GM19099 (cell line): Measurements from ENCODE around the gene STX11.
A peak's percentile ranks its signal among the peaks of the same experiment; 100 is the strongest.

Experiments used
- POLR2A ChIP-seq: IDR thresholded peaks from 3 replicates; pipeline ENCODE4 v1.6.1; 2011; ENCODE audit warnings: low read depth; ENCODE audit not compliant: insufficient read length; ENCODE audit errors: extremely low read depth

The STX11 gene

DNA sequence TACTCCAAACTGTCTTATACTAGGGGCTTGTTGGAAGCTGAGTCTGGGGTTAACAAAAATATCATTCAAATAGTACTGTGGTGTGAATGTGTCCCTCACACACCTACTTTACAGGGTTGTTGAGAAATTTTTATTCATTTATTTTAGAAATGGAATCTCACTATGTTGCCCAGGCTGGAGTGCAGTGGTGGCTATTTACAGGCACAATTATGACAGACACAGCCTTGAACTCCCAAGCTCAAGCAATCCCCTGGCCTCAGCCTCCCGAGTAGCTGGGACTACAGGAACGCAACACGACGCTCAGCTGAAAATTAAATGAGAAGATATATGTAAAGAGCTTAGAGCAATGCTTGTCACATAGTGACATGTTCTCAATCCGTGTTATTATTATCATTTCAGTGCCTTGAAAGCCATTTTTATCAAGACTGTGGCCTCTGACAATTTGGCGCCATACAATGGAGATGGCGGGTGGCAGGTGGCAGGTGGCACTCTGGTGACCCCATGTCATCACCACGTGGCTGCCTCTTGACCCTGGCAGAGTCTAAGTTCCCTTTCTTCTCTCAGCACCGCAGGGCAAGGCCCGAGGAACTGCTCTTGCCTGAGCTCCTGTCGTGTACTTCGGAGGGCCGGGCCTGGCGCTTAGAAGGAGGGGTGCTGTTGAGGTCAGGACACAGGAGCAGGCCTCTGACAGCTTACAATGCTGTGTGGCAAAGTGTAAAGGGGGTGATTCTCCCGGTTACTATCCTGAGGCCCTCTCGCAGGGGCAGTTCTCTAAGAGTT is 64.5 kb downstream of the STX11 start:
- TF ChIP-seq POLR2A = no peak

DNA sequence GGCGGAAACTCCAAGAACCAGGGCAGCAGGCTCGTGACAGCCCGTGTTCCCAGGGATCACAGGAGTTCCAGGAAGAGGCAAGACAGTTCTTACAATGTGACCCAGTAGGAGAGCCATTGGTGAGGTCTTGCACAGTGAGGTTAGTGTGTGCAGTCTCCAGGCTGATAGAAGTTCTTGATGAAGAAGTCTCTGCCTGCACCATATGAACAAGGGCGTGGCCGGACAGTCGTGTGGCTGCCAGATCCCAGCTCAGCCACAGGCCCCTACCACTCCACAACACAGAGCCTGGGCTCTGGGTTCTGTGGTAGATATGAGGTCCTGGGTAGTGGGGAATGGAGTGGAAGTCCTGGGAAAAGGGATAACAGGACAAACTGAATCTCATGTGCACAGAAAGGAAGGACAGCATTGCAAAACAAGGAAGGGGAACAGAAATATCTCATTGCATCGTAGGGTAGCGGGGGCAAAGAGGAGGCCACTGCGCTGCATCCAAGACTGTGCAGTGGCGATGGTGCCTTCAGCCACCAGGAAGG is 65.2 kb downstream of the STX11 start:
- TF ChIP-seq POLR2A = no peak

DNA sequence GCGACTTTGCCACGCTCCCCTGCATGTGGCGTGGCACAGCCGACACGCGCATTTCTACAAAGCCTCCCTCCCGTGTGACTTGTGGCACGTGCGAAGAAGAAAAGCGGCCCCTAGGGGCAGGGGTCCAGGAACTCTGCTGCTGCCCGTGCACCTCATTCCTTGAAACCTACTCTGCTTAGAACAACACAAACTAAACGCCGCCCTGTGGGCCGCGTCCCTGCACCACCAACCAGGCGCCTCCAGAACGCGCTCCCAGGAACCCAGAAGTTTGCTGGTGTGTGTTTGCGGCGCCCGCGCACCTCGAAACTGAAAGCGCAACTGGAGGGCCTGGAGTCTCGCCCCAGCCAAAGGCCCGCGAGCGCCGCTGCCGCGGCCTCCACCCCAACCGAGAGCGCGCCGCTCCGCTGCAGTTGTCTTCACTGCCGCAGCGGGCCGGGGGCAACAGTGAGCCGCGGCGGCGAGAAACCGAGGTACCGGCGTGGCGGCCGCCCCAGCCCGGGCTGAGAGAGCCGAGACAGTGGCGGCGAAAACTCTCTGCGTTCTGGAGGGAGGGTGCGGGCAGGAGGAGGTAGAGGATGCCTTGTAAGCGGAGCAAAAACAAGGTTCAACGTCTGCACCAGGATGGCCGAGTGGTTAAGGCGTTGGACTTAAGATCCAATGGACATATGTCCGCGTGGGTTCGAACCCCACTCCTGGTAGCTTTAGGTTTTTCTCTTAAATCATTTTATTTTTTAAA is 65.8 kb downstream of the STX11 start:
- TF ChIP-seq POLR2A = peak; percentile 80

DNA sequence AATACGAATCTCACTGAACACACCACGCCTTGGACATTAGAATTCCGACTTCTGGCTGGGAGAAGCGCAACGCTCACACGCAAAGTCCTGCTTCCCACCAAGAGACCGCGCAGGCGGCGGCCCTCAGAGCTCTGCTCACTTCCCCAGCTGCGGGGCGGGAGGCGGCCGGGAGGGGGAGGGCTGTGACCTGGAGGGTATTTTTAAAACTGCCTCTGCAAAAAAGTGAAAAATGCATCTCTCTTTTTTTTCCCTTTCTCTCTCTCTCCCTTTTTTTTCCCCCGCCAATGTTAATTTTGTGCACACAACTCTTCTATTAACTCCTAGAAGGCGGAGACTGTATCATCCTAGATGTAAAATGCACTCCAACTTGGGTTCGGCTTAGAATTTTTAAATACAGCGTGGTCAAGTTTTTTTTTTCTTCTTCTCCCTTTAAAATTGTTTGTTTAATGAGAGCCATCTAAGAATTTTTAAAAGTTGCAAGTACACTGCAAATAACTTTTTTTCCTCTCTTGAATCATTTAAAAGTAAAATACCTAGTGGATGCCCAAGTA is 66.4 kb downstream of the STX11 start:
- TF ChIP-seq POLR2A = no peak

DNA sequence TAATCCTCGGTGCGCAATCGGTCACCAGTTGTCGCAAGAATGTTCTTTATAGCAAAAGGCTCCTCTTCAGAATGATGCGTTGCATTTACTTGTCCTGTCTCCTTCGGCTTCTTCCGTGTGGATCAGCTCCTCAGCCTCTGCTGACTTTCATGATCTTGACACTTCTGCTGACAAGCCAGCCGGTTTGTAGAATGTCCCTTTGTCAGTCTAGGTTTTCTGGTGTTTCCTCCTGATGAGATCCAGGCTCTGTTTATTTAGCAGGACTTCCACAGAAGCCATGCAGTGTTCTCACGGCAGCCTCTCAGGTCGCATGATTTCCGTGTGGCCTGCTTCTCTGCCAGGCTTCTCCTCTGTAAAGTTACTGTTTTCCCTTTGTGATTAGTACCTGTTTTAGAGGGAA is 66.9 kb downstream of the STX11 start:
- TF ChIP-seq POLR2A = no peak

DNA sequence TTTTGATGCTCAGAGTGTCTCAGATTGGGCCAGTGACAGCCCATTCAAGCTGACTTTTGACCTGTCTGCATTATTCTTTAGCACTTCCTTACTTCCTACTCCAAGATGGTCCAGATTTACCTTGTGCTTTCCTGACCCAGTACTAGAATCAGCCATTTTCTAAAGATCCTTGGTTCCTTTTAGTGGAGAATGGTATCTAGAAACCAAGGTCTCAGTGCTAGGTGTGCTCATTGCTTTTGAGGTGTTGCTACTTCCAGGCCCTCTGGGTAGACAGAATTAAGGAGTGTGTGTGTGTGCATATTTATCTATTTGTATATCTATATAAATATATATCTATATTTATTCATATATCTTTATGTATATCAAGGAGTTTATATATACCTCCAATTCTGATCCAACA is 67.5 kb downstream of the STX11 start:
- no peak for TF ChIP-seq POLR2A

DNA sequence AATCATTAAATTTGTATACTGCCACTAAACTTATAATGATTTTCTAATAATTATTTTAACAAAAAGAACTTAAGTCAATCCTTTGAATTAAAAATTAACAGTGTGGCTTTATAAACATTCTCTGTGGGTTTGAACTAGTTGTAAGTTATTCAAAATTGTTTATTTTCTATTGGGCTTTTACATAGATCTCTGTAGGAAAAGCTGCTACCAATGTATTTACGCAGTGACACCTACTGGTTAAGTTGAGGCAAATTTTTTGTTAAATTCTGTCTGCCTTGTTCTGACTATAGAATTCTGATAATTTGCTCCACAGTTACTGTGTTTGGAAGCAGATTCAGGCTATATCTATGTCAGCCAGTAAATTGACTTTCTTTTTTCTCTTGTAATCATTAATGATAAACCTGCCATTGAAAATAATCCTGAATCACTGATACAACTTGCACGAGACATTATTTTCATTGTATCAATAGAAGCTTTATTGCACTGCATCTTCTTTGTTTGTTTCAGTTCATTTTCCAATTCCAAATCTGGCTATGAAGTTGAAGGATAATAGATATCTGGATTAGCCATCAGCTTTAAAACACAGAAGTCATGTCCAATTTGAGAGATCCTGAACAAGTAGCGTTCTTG is 68.9 kb downstream of the STX11 start:
- no peak for TF ChIP-seq POLR2A

DNA sequence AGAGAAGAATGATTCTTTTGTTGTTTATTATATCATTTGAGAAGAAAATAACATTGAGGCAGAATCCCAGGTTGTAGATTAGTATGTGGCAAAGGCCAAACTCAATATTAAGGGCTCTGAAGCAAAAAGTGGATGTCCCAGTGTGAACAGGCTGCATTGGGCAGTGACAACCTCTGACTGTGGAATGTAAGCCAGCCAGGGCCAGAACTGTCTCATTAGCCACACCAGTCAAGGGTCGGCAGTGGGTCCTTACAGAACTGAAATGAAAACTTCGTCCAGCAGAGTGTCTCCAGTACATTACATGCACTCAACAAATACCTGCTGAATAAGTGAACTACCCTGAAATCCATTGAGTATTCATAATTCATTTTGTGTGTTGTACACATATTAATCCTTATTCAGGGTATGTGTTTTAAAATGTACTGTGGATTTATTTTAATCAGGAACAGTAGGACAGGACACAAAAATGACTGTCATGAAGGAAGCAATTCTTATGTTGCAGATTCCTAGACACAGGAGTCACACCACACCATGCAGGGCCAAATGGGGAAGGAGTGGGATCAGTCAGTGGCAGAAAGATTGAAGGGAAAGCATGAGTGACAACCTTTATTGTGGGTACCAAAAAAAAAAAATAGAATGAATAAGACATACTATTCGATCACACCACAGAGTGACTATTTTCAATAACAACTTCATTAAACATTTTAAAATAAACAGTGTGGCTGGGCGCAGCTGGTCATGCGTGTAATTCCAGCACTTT is 69.9 kb downstream of the STX11 start:
- TF ChIP-seq POLR2A = no peak

DNA sequence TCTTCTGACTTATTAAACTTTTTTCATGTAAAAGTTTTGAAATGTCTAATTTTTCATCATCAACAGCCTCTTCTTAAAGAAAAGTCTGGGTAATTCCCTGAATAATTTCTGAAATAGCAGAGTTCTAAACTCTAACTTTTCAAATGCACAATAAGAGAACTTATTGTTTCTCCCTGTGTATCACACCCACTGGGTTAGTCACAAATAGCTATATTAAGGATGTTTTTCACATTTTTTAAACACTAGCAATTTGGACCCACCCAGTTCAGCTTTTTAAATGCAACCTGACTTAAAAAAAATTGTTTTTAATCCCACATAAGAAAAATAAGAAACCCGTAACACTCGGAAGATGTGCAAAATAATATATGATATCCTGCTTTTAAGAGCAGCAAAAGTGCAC is 73.4 kb downstream of the STX11 start:
- TF ChIP-seq POLR2A = no peak

DNA sequence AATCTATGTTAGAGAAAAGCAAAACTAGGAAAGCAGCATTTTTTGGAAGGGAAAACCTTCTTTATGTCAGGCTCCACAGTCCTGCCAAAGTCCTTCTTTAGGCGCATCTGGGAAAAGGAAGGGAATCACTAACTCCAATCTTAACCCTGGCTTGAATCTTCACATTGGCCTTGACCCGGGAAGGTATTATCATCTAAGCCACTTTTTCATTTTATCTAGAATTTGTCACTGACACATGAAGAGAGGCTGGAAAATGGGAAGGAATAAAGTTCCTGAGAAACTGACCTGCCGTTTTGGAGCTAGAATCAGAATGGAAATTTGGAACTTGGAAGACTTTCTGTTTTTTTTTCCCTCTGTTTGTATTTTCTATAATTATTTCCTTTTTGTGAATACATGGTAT is 81.4 kb downstream of the STX11 start:
- TF ChIP-seq POLR2A = no peak

DNA sequence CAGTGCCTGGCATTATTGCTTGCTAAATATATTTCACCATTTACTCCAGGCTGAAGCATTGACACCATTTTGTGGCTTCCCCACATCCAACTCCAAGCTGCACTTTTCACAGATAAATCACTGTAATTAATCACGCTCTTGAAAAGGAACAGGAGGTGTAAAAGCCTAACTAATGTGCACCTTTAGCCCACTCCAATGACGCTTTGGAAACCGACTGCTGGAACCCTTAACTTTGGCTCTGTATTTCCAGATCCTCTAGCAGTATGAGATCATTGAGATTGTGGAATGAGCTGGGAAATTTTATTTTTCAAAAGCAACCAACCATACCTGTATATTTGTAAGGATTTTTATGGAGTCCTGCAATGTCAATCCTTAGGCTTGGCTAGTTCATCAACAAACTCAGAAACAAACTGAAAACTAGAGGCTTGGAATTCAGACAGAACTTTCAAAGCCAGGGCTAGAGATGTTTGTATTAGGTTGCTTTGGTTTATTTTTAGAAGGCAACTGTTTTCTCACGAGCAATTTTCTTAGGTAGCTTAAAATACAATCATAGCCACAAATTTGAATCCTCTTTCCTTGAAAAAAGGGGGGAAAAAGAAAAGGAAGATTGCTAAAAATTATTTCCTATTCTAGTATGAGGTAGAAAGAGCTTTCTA is 82.0 kb downstream of the STX11 start:
- TF ChIP-seq POLR2A = no peak

DNA sequence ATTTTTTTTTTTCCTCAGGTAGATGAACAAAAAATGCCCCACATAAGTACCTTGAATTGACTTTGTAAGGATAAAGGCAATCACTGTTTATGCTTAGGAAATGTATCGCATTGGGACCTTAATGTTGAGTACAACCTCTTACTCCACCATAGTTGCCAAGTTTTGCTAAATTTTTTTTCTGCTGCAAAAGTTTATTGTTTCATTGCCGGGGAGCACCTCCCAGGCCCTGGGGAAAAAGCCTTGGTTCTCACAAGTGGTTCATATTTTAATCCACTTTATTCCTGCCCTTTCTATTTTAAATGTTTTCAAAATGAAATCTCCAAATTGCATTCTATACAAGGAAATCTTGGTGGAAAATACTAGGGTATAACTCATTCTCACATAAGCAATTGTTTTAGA is 82.5 kb downstream of the STX11 start:
- TF ChIP-seq POLR2A = no peak

DNA sequence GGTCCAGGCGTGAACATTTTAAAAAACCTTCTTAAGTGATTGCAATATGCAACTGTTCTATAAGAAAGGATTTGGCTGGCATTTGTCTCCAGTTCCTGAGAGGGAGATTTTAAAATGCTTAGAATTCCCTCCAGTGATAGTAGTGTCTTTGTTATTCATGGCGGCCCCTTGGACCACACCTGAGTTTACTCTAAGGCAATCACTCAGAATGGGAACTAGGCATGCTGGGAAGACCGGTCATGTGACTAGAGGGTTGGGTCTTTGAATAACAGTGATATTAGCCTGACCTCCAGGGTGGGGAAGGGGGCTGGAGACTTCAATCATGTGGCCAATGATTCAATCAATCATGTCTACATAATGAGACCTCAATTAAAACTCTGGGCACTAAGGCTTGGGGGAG is 84.1 kb downstream of the STX11 start:
- TF ChIP-seq POLR2A = no peak

DNA sequence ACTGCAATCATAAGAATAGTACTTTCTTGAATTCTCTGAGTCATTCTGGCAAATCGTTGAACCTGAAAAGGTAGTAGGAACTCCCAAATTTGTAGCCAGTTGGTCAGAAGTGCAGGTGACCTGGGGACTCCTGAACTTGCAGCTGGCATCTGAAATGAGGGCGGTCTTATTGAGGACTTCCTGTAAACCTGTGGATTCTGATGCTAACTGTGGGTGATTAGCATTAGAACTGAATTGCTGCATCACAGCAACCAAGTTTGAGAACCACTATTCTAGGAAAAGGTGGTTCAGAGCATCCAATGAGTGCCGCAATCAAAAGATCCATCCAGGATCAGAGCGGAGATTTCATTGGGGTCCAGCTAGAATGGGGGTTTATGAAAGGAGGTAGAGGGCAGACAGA is 84.6 kb downstream of the STX11 start:
- TF ChIP-seq POLR2A = no peak
